DND-41 (cell line): ENCODE measurements around the gene SND1.

Experiments used
- ATAC-seq: fragments of 200-7000 bp; cut with Tn5 transposase; 3 replicates; pipeline ENCODE4 v1.9.1; 2021; ENCODE audit warnings: low read depth; ENCODE audit not compliant: insufficient read depth
- DNase-seq: peaks from one replicate; pipeline ENCODE4 v3.0.0-alpha.2; 2020
- H2AFZ ChIP-seq: 2 replicates; pipeline ENCODE4 v1.6.0; 2012; ENCODE audit warnings: low read depth, low read length
- H3K27ac ChIP-seq: 2 replicates; pipeline ENCODE4 v1.5.1; 2012; ENCODE audit warnings: low read length, inconsistent platforms
- H3K27me3 ChIP-seq: fragments of 200-600 bp; sonication (generic); 2 replicates; pipeline ENCODE4 v1.6.0; 2012; ENCODE audit warnings: low read length, mild to moderate bottlenecking, inconsistent platforms; ENCODE audit not compliant: insufficient read depth, poor library complexity
- H3K36me3 ChIP-seq: 2 replicates; pipeline ENCODE4 v1.5.1; 2012; ENCODE audit warnings: low read length, inconsistent platforms; ENCODE audit not compliant: insufficient read depth
- H3K4me1 ChIP-seq: 2 replicates; pipeline ENCODE4 v1.5.1; 2012; ENCODE audit warnings: mild to moderate bottlenecking, low read length; ENCODE audit not compliant: insufficient read depth
- H3K4me2 ChIP-seq: 2 replicates; pipeline ENCODE4 v1.6.0; 2012; ENCODE audit warnings: mild to moderate bottlenecking, moderate library complexity, low read length, inconsistent platforms; ENCODE audit not compliant: insufficient read depth
- H3K4me3 ChIP-seq, 2 experiments: fragments of 200-600 bp in 1 of 2; shearing (Covaris generic) in 1 of 2; 2 replicates each; pipeline ENCODE4 v1.5.1; 2012 to 2016; ENCODE audit warnings: inconsistent platforms in 2 of 2, low read length in 2 of 2, mild to moderate bottlenecking in 2 of 2, low read depth in 1 of 2, moderate library complexity in 1 of 2
- H3K79me2 ChIP-seq: 2 replicates; pipeline ENCODE4 v1.6.0; 2012; ENCODE audit warnings: low read length, inconsistent platforms; ENCODE audit not compliant: insufficient read depth
- H3K9ac ChIP-seq: 2 replicates; pipeline ENCODE4 v1.6.0; 2012; ENCODE audit warnings: low read depth, mild to moderate bottlenecking, inconsistent platforms, low read length, moderate library complexity
- H3K9me3 ChIP-seq: 2 replicates; pipeline ENCODE4 v1.5.1; 2012; ENCODE audit warnings: low read length, moderate library complexity, mild to moderate bottlenecking, inconsistent platforms; ENCODE audit not compliant: insufficient read depth, severe bottlenecking
- H4K20me1 ChIP-seq: 2 replicates; pipeline ENCODE4 v1.6.0; 2012; ENCODE audit warnings: low read length; ENCODE audit not compliant: insufficient read depth
- EZH2 ChIP-seq: IDR thresholded peaks from 3 replicates; pipeline ENCODE4 v1.6.1; 2012; ENCODE audit warnings: borderline replicate concordance, low read depth, mild to moderate bottlenecking, moderate library complexity, low read length, inconsistent platforms; ENCODE audit not compliant: severe bottlenecking
- TF ChIP-seq, protein P1 (sequence below): IDR thresholded peaks from 2 replicates; pipeline ENCODE4 v1.5.1; 2012; ENCODE audit warnings: borderline replicate concordance, low read length, moderate library complexity, mild to moderate bottlenecking; ENCODE audit not compliant: poor library complexity, severe bottlenecking; ENCODE audit errors: extremely low read depth

Gene SND1

DNA sequence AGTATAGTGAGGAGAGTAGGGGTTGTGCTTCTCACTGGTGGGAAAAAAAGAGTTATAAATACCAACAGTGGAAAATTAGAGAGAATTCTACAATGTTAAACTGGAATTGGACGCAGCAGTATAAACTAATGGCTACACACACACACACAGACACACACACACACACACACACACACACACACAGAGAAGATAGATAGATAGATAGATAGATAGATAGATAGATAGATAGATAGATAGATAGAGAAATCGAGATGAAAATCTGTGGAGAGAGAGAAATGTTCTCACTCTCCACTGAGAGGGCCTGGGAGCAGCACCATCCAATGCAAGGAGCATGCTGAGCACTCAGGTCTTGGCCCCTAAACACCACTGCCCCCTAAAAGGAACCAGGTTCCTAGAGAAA lies 479.1 kb downstream of the SND1 start:
- Histone ChIP-seq H3K9me3 (no peaks in the 10 kb centered on the region), H3K36me3 (no peaks in the 10 kb centered on the region), H3K27me3 (peaks cover 25% of the 10 kb centered on the region), H3K4me2 (no peak overlapping the region), H3K4me3 (no peak overlapping the region), H2AFZ (no peak overlapping the region), H3K9ac (no peak overlapping the region), H3K4me1 (peaks cover 11% of the 10 kb centered on the region), H4K20me1 (no peaks in the 10 kb centered on the region), H3K79me2 (no peaks in the 10 kb centered on the region), H3K27ac (no peak overlapping the region)
- no peak for ATAC-seq
- DNase-seq, result no peak
- TF ChIP-seq, protein P1, sequence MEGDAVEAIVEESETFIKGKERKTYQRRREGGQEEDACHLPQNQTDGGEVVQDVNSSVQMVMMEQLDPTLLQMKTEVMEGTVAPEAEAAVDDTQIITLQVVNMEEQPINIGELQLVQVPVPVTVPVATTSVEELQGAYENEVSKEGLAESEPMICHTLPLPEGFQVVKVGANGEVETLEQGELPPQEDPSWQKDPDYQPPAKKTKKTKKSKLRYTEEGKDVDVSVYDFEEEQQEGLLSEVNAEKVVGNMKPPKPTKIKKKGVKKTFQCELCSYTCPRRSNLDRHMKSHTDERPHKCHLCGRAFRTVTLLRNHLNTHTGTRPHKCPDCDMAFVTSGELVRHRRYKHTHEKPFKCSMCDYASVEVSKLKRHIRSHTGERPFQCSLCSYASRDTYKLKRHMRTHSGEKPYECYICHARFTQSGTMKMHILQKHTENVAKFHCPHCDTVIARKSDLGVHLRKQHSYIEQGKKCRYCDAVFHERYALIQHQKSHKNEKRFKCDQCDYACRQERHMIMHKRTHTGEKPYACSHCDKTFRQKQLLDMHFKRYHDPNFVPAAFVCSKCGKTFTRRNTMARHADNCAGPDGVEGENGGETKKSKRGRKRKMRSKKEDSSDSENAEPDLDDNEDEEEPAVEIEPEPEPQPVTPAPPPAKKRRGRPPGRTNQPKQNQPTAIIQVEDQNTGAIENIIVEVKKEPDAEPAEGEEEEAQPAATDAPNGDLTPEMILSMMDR, result no peak
- no peak for TF ChIP-seq EZH2

DNA sequence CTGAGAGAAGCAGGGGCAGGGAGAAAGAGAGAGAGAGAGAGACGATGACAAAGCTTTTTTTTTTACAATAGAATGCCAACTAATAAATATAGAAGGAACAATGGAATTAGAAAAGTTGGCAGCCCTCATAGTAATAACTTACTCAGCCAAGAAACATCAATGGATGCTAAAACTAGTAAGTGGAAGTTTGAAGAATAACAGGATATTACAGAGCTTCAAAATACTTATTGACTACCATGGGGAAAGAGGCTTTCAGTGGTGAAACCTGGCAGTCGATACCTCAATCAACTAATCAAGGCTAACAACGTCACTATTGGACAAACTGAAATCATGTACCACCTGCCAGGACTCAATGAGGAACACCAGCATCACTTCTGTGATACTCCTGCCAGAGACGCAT lies 479.7 kb downstream of the SND1 start:
- Histone ChIP-seq H2AFZ (no peak overlapping the region), H3K9ac (no peak overlapping the region), H3K4me3 (no peak overlapping the region), H3K79me2 (no peaks in the 10 kb centered on the region), H3K4me2 (no peak overlapping the region), H3K27ac (no peak overlapping the region), H3K27me3 (peaks cover 29% of the 10 kb centered on the region), H3K4me1 (peaks cover 14% of the 10 kb centered on the region), H4K20me1 (no peaks in the 10 kb centered on the region), H3K36me3 (no peaks in the 10 kb centered on the region), H3K9me3 (no peaks in the 10 kb centered on the region)
- TF ChIP-seq, protein P1, result no peak
- TF ChIP-seq EZH2, result no peak
- DNase-seq (no peak), ATAC-seq (no peak)

- Histone ChIP-seq H3K4me2 (no peak overlapping the region), H3K4me1 (peaks cover 14% of the 10 kb centered on the region), H3K4me3 (no peak overlapping the region), H3K79me2 (no peaks in the 10 kb centered on the region), H3K9me3 (no peaks in the 10 kb centered on the region), H3K27ac (no peak overlapping the region), H3K27me3 (peaks cover 29% of the 10 kb centered on the region), H3K9ac (no peak overlapping the region), H3K36me3 (no peaks in the 10 kb centered on the region), H2AFZ (no peak overlapping the region), H4K20me1 (no peaks in the 10 kb centered on the region)
- no peak for TF ChIP-seq EZH2
- TF ChIP-seq, protein P1, result no peak
- DNase-seq (no peak), ATAC-seq (no peak)
These were observed 480.6 kb downstream of the SND1 start for GRCh38 chr7:128132426-128133069.
